Subcutaneous abdominal adipose tissue (tissue), 5 donors: ENCODE measurements around the gene ZBTB40.

Experiments
- H3K27ac ChIP-seq: one replicate; pipeline ENCODE4 v1.7.0; 2013; ENCODE audit warnings: low read depth, mild to moderate bottlenecking, inconsistent platforms, low read length, moderate library complexity
- H3K27me3 ChIP-seq, 5 donors: one replicate each; pipeline ENCODE4 v1.7.0; 2013; ENCODE audit warnings: low read length in 5 of 5, inconsistent platforms in 1 of 5; ENCODE audit not compliant: control insufficient read depth in 5 of 5, insufficient read depth in 4 of 5
- H3K36me3 ChIP-seq, 5 donors: one replicate each; pipeline ENCODE4 v1.7.0; 2013; ENCODE audit warnings: low read length in 5 of 5; ENCODE audit not compliant: control insufficient read depth in 5 of 5, insufficient read depth in 5 of 5
- H3K4me1 ChIP-seq, 5 donors: one replicate each; pipeline ENCODE4 v1.7.0; 2013; ENCODE audit warnings: low read length in 5 of 5, mild to moderate bottlenecking in 3 of 5, moderate library complexity in 1 of 5; ENCODE audit not compliant: control insufficient read depth in 5 of 5, insufficient read depth in 5 of 5
- H3K4me3 ChIP-seq, 5 donors: one replicate each; pipeline ENCODE4 v1.7.0; 2013; ENCODE audit warnings: low read length in 5 of 5, low read depth in 1 of 5
- H3K9ac ChIP-seq, 5 donors: one replicate each; pipeline ENCODE4 v1.7.0; 2013; ENCODE audit warnings: low read length in 5 of 5, mild to moderate bottlenecking in 4 of 5, moderate library complexity in 3 of 5
- H3K9me3 ChIP-seq, 5 donors: one replicate each; pipeline ENCODE4 v1.7.0; 2013; ENCODE audit warnings: low read length in 5 of 5; ENCODE audit not compliant: control insufficient read depth in 5 of 5
- donor health status: healthy.
- donor health status: healthy.
- donor health status: healthy.
- donor health status: healthy.
- donor health status: healthy.

ZBTB40 gene

GRCh38 chr1:22413799-22414198 is 37.9 kb upstream of the ZBTB40 start:
- H3K9me3 ChIP-seq = no peaks in the 10 kb centered on the region
- no peak overlapping the region for H3K27ac ChIP-seq
- peaks cover 0 to 14% (median 2%) of the 10 kb centered on the region in 5 donors for H3K27me3 ChIP-seq
- peaks cover 0 to 5% (median 4%) of the 10 kb centered on the region in 5 donors for H3K4me1 ChIP-seq
- H3K4me3 ChIP-seq = no peak overlapping the region
- H3K36me3 ChIP-seq = no peaks in the 10 kb centered on the region
- H3K9ac ChIP-seq = no peak overlapping the region

GRCh38 chr1:22414244-22414751 is 37.4 kb upstream of the ZBTB40 start:
- H3K4me3 ChIP-seq = no peak overlapping the region
- H3K9ac ChIP-seq = no peak overlapping the region
- H3K9me3 ChIP-seq = no peaks in the 10 kb centered on the region
- H3K36me3 ChIP-seq = no peaks in the 10 kb centered on the region
- peaks cover 0 to 14% (median 6%) of the 10 kb centered on the region in 5 donors for H3K27me3 ChIP-seq
- H3K27ac ChIP-seq = no peak overlapping the region
- peaks cover 0 to 5% (median 4%) of the 10 kb centered on the region in 5 donors for H3K4me1 ChIP-seq

- Histone ChIP-seq H3K27ac (no peak overlapping the region), H3K9me3 (no peaks in the 10 kb centered on the region), H3K4me3 (no peak overlapping the region), H3K36me3 (no peaks in the 10 kb centered on the region), H3K27me3 (peaks cover 0 to 22% (median 10%) of the 10 kb centered on the region in 5 donors), H3K4me1 (peaks cover 0 to 5% (median 4%) of the 10 kb centered on the region in 5 donors), H3K9ac (no peak overlapping the region)
Observed at GRCh38 chr1:22415489-22415888, 36.2 kb upstream of the ZBTB40 start.

GRCh38 chr1:22416555-22417454 is 34.8 kb upstream of the ZBTB40 start:
- no peaks in the 10 kb centered on the region for H3K36me3 ChIP-seq
- peaks cover 0 to 5% (median 4%) of the 10 kb centered on the region in 5 donors for H3K4me1 ChIP-seq
- no peak overlapping the region for H3K9ac ChIP-seq
- H3K27me3 ChIP-seq = peaks cover 0 to 22% (median 10%) of the 10 kb centered on the region in 5 donors
- no peak overlapping the region for H3K4me3 ChIP-seq
- no peak overlapping the region for H3K27ac ChIP-seq
- no peaks in the 10 kb centered on the region for H3K9me3 ChIP-seq

GRCh38 chr1:22417466-22417865 is 34.2 kb upstream of the ZBTB40 start:
- peaks cover 0 to 5% (median 4%) of the 10 kb centered on the region in 5 donors for H3K4me1 ChIP-seq
- no peaks in the 10 kb centered on the region for H3K9me3 ChIP-seq
- no peak overlapping the region for H3K27ac ChIP-seq
- no peaks in the 10 kb centered on the region for H3K36me3 ChIP-seq
- H3K9ac ChIP-seq = no peak overlapping the region
- H3K4me3 ChIP-seq = no peak overlapping the region
- peaks cover 0 to 22% (median 10%) of the 10 kb centered on the region in 5 donors for H3K27me3 ChIP-seq

GRCh38 chr1:22418312-22418711 is 33.3 kb upstream of the ZBTB40 start:
- peaks cover 0 to 22% (median 8%) of the 10 kb centered on the region in 5 donors for H3K27me3 ChIP-seq
- H3K9me3 ChIP-seq = no peaks in the 10 kb centered on the region
- H3K4me3 ChIP-seq = no peak overlapping the region
- H3K27ac ChIP-seq = no peak overlapping the region
- peaks cover 0 to 5% (median 4%) of the 10 kb centered on the region in 5 donors for H3K4me1 ChIP-seq
- H3K9ac ChIP-seq = no peak overlapping the region
- H3K36me3 ChIP-seq = no peaks in the 10 kb centered on the region

- Histone ChIP-seq H3K36me3 (no peaks in the 10 kb centered on the region), H3K9me3 (no peaks in the 10 kb centered on the region), H3K27me3 (peaks cover 0 to 22% (median 8%) of the 10 kb centered on the region in 5 donors), H3K27ac (no peak overlapping the region), H3K4me3 (no peak overlapping the region), H3K4me1 (peaks cover 0 to 5% (median 4%) of the 10 kb centered on the region in 5 donors), H3K9ac (no peak overlapping the region)
Observed at GRCh38 chr1:22418933-22419382, 32.7 kb upstream of the ZBTB40 start.

- Histone ChIP-seq H3K9ac (no peak overlapping the region), H3K4me1 (peaks cover 0 to 5% (median 4%) of the 10 kb centered on the region in 5 donors)
Observed at GRCh38 chr1:22420455-22421053, 31.1 kb upstream of the ZBTB40 start.

GRCh38 chr1:22426781-22427180 is 24.9 kb upstream of the ZBTB40 start:
- Histone ChIP-seq H3K4me1 (no peaks in the 10 kb centered on the region), H3K4me3 (no peak overlapping the region), H3K27me3 (peaks cover 0 to 2% (median 0%) of the 10 kb centered on the region in 5 donors), H3K9me3 (no peaks in the 10 kb centered on the region), H3K36me3 (no peaks in the 10 kb centered on the region), H3K9ac (no peak overlapping the region), H3K27ac (no peak overlapping the region)

More at GRCh38 chr1:22420455-22421053, 31.1 kb upstream of the ZBTB40 start:
- H3K9me3 ChIP-seq = no peaks in the 10 kb centered on the region
- H3K27ac ChIP-seq = no peak overlapping the region
- H3K27me3 ChIP-seq = peaks cover 0 to 22% (median 8%) of the 10 kb centered on the region in 5 donors
- H3K36me3 ChIP-seq = no peaks in the 10 kb centered on the region
- H3K4me3 ChIP-seq = no peak overlapping the region

GRCh38 chr1:22428672-22429071 is 23.0 kb upstream of the ZBTB40 start:
- H3K4me3 ChIP-seq = peak overlapping the region in 4 of 5 donors; percentile 17 to 52 (median 45)
- no peak overlapping the region for H3K9ac ChIP-seq
- no peaks in the 10 kb centered on the region for H3K36me3 ChIP-seq
- H3K27me3 ChIP-seq = no peaks in the 10 kb centered on the region
- no peaks in the 10 kb centered on the region for H3K9me3 ChIP-seq
- H3K27ac ChIP-seq = no peak overlapping the region
- H3K4me1 ChIP-seq = no peaks in the 10 kb centered on the region
